ENCODE measurements around the gene TBC1D9. TPM values are rescaled to one million over a fixed set of nuclear protein-coding genes. Genes with fewer than 3 reads are reported as not detected.

The TBC1D9 gene
- total and polyA plus RNA-seq, 10 of the 15 experiments (the other 5 are each of a cell fraction or from before 2014, with no cell fraction given) = 0.87 to 14.9 (median 7.1) TPM

- no peak for ATAC-seq
- no peak for DNase-seq (ENCODE audit: low read depth, low spot score)
- BruUV-seq (replicated peaks) = no TSS peak
- TF ChIP-seq ZNF207 (IDR thresholded peaks at IDR 0.05; ENCODE audit: borderline replicate concordance) = no peak
- TF ChIP-seq NFYB (IDR thresholded peaks at IDR 0.05; ENCODE audit: insufficient read depth, low read depth, low read length) = no peak
- TF ChIP-seq NR2C1 (IDR thresholded peaks at IDR 0.05) = no peak
- no peak for TF ChIP-seq PKNOX1 (IDR thresholded peaks at IDR 0.05)
- no peak for TF ChIP-seq ATF3 (IDR thresholded peaks at IDR 0.05; ENCODE audit: borderline replicate concordance, extremely low read depth, low read depth, low read length)
- no peak for TF ChIP-seq ZSCAN29 (IDR thresholded peaks at IDR 0.05)
- no peak for TF ChIP-seq EED (IDR thresholded peaks at IDR 0.05; ENCODE audit: low read depth)
- TF ChIP-seq TARDBP (IDR thresholded peaks at IDR 0.05; ENCODE audit: borderline replicate concordance) = no peak
- Histone ChIP-seq H3K9me3 (replicated peaks; ENCODE audit: control insufficient read depth, insufficient read depth, low read length) (no peaks in the 10 kb centered on the region), H4K20me1 (ENCODE audit: control insufficient read depth, insufficient read depth) (no peaks in the 10 kb centered on the region), H3K4me2 (ENCODE audit: control insufficient read depth, insufficient read depth) (no peak overlapping the region), H3K4me3 (no peak overlapping the region), H3K79me2 (ENCODE audit: control insufficient read depth, insufficient read depth, low read length) (no peaks in the 10 kb centered on the region), H3K36me3 (ENCODE audit: control insufficient read depth in 2 of 2, insufficient read depth in 2 of 2, low read length in 1 of 2) (no peaks in the 10 kb centered on the region), H3K27ac (ENCODE audit: control insufficient read depth, insufficient read depth) (no peak overlapping the region), H3K4me1 (ENCODE audit: control insufficient read depth, insufficient read depth, low read length) (no peaks in the 10 kb centered on the region), H2AFZ (ENCODE audit: control insufficient read depth, low read depth, low read length) (no peak overlapping the region), H3K27me3 (replicated peaks in 1 of 2; ENCODE audit: control insufficient read depth in 2 of 2, insufficient read depth in 2 of 2, low read length in 1 of 2) (no peaks in the 10 kb centered on the region), H3K9ac (ENCODE audit: control insufficient read depth, insufficient read depth, low read length) (no peak overlapping the region)
- in situ Hi-C loops (cut with MboI) (no loop called here), intact Hi-C loops (cut with micrococcal nuclease; ENCODE audit: unreplicated experiment) (no loop called here)
- RAD21 ChIA-PET (ENCODE audit: unreplicated experiment) = no interaction called here
- POLR2A ChIA-PET = no interaction called here
- WGBS (ENCODE audit: insufficient coverage, insufficient replicate concordance, low lambda C conversion rate, missing lambda C conversion rate) = 13% methylated on average over 6 of the region's 6 CpGs
- SMC1A ChIA-PET (ENCODE audit: uncharacterized antibody, unreplicated experiment) = no interaction called here
- no peak for FAIRE-seq
- CTCF ChIA-PET = no interaction called here
Observed at GRCh38 chr4:140635606-140636005, 120.6 kb downstream of the TBC1D9 start.
